DND-41 (cell line): Measurements from ENCODE around the gene PSMB9.

ENCODE experiments used
- ATAC-seq: fragments of 200-7000 bp; cut with Tn5 transposase; 3 replicates; pipeline ENCODE4 v1.9.1; 2021; ENCODE audit warnings: low read depth; ENCODE audit not compliant: insufficient read depth
- DNase-seq: peaks from one replicate; pipeline ENCODE4 v3.0.0-alpha.2; 2020
- H2AFZ ChIP-seq: 2 replicates; pipeline ENCODE4 v1.6.0; 2012; ENCODE audit warnings: low read depth, low read length
- H3K27ac ChIP-seq: 2 replicates; pipeline ENCODE4 v1.5.1; 2012; ENCODE audit warnings: low read length, inconsistent platforms
- H3K27me3 ChIP-seq: fragments of 200-600 bp; sonication (generic); 2 replicates; pipeline ENCODE4 v1.6.0; 2012; ENCODE audit warnings: low read length, mild to moderate bottlenecking, inconsistent platforms; ENCODE audit not compliant: insufficient read depth, poor library complexity
- H3K36me3 ChIP-seq: 2 replicates; pipeline ENCODE4 v1.5.1; 2012; ENCODE audit warnings: low read length, inconsistent platforms; ENCODE audit not compliant: insufficient read depth
- H3K4me1 ChIP-seq: 2 replicates; pipeline ENCODE4 v1.5.1; 2012; ENCODE audit warnings: mild to moderate bottlenecking, low read length; ENCODE audit not compliant: insufficient read depth
- H3K4me2 ChIP-seq: 2 replicates; pipeline ENCODE4 v1.6.0; 2012; ENCODE audit warnings: mild to moderate bottlenecking, moderate library complexity, low read length, inconsistent platforms; ENCODE audit not compliant: insufficient read depth
- H3K4me3 ChIP-seq, 2 experiments: fragments of 200-600 bp in 1 of 2; shearing (Covaris generic) in 1 of 2; 2 replicates each; pipeline ENCODE4 v1.5.1; 2012 to 2016; ENCODE audit warnings: inconsistent platforms in 2 of 2, low read length in 2 of 2, mild to moderate bottlenecking in 2 of 2, low read depth in 1 of 2, moderate library complexity in 1 of 2
- H3K79me2 ChIP-seq: 2 replicates; pipeline ENCODE4 v1.6.0; 2012; ENCODE audit warnings: low read length, inconsistent platforms; ENCODE audit not compliant: insufficient read depth
- H3K9ac ChIP-seq: 2 replicates; pipeline ENCODE4 v1.6.0; 2012; ENCODE audit warnings: low read depth, mild to moderate bottlenecking, inconsistent platforms, low read length, moderate library complexity
- H3K9me3 ChIP-seq: 2 replicates; pipeline ENCODE4 v1.5.1; 2012; ENCODE audit warnings: low read length, moderate library complexity, mild to moderate bottlenecking, inconsistent platforms; ENCODE audit not compliant: insufficient read depth, severe bottlenecking
- H4K20me1 ChIP-seq: 2 replicates; pipeline ENCODE4 v1.6.0; 2012; ENCODE audit warnings: low read length; ENCODE audit not compliant: insufficient read depth
- CTCF ChIP-seq: IDR thresholded peaks from 2 replicates; pipeline ENCODE4 v1.5.1; 2012; ENCODE audit warnings: borderline replicate concordance, low read length, moderate library complexity, mild to moderate bottlenecking; ENCODE audit not compliant: poor library complexity, severe bottlenecking; ENCODE audit errors: extremely low read depth
- EZH2 ChIP-seq: IDR thresholded peaks from 3 replicates; pipeline ENCODE4 v1.6.1; 2012; ENCODE audit warnings: borderline replicate concordance, low read depth, mild to moderate bottlenecking, moderate library complexity, low read length, inconsistent platforms; ENCODE audit not compliant: severe bottlenecking

The PSMB9 gene

GRCh38 chr6:32889533-32889932 lies 35.5 kb downstream of the PSMB9 start:
- Histone ChIP-seq H4K20me1 (no peaks in the 10 kb centered on the region), H3K4me2 (no peak overlapping the region), H3K79me2 (no peaks in the 10 kb centered on the region), H3K4me1 (peaks cover 9% of the 10 kb centered on the region), H3K27ac (no peak overlapping the region), H3K36me3 (no peaks in the 10 kb centered on the region), H3K9ac (no peak overlapping the region), H3K27me3 (peaks cover 10% of the 10 kb centered on the region), H2AFZ (no peak overlapping the region), H3K9me3 (no peaks in the 10 kb centered on the region), H3K4me3 (no peak overlapping the region)
- TF ChIP-seq EZH2 (no peak), CTCF (no peak)
- ATAC-seq (no peak), DNase-seq (no peak)

GRCh38 chr6:32890831-32891230 lies 36.8 kb downstream of the PSMB9 start:
- Histone ChIP-seq H2AFZ (no peak overlapping the region), H3K4me2 (no peak overlapping the region), H3K27ac (no peak overlapping the region)

GRCh38 chr6:32894085-32895005 lies 40.4 kb downstream of the PSMB9 start:
- peak; percentile 95 for ATAC-seq
- Histone ChIP-seq H4K20me1 (peaks cover 11% of the 10 kb centered on the region; the same call in 1 of the 2 replicates), H3K79me2 (peaks cover 46% of the 10 kb centered on the region), H3K4me2 (peak overlapping the region; percentile 77), H3K27ac (peak overlapping the region; percentile 84), H3K9me3 (no peaks in the 10 kb centered on the region), H3K36me3 (peaks cover 9% of the 10 kb centered on the region), H2AFZ (peak overlapping the region; percentile 81), H3K9ac (peak overlapping the region; percentile 78), H3K4me1 (peaks cover 45% of the 10 kb centered on the region), H3K4me3 (peak overlapping the region; percentile 67 to 89), H3K27me3 (no peaks in the 10 kb centered on the region)
- TF ChIP-seq CTCF (peak; percentile 22), EZH2 (no peak)
- DNase-seq, result peak; percentile 97

More at GRCh38 chr6:32890831-32891230, 36.8 kb downstream of the PSMB9 start:
- ATAC-seq (no peak), DNase-seq (no peak)
- Histone ChIP-seq H3K36me3 (no peaks in the 10 kb centered on the region), H3K27me3 (peaks cover 10% of the 10 kb centered on the region), H3K9ac (no peak overlapping the region), H4K20me1 (no peaks in the 10 kb centered on the region), H3K4me1 (peaks cover 17% of the 10 kb centered on the region), H3K9me3 (no peaks in the 10 kb centered on the region), H3K79me2 (peaks cover 13% of the 10 kb centered on the region), H3K4me3 (no peak overlapping the region)
- TF ChIP-seq EZH2 (no peak), CTCF (no peak)
